Smooth muscle cell (in vitro differentiated cells): ENCODE data around the gene BTBD19. TPM values are rescaled to one million over a fixed set of nuclear protein-coding genes. Genes with fewer than 3 reads are reported as not detected.
A peak's percentile ranks its signal among the peaks of the same experiment; 100 is the strongest.
"Not testable (repeated sequence)": the region's sequence is repeated elsewhere in the genome, so short reads cannot be mapped to it uniquely, and the experiment has no call there.

Source experiments
- DNase-seq: peaks from one replicate; lab custom pipeline; 2025; ENCODE audit not compliant: unreplicated experiment; lab: John Stamatoyannopoulos, UW
- H2AFZ ChIP-seq: fragments of 200-600 bp; sonication (generic); 2 replicates; pipeline ENCODE4 v1.6.0; 2016; ENCODE audit warnings: antibody characterized with exemption, low read depth, mild to moderate bottlenecking
- H3F3A ChIP-seq: fragments of 200-600 bp; sonication (generic); 2 replicates; pipeline ENCODE4 v1.6.0; 2017; ENCODE audit warnings: antibody characterized with exemption, low read depth
- H3K27ac ChIP-seq: fragments of 200-600 bp; sonication (generic); 2 replicates; pipeline ENCODE4 v1.5.1; 2016; ENCODE audit warnings: low read depth, mild to moderate bottlenecking
- H3K27me3 ChIP-seq: fragments of 200-600 bp; sonication (generic); 2 replicates; pipeline ENCODE4 v1.6.1; 2016; ENCODE audit warnings: low read depth, mild to moderate bottlenecking
- H3K36me3 ChIP-seq: fragments of 200-600 bp; sonication (generic); 2 replicates; pipeline ENCODE4 v1.5.1; 2016; ENCODE audit warnings: low read depth
- H3K4me1 ChIP-seq: fragments of 200-600 bp; sonication (generic); 2 replicates; pipeline ENCODE4 v1.5.1; 2016; ENCODE audit warnings: low read depth
- H3K4me2 ChIP-seq: fragments of 200-600 bp; sonication (generic); 2 replicates; pipeline ENCODE4 v1.6.0; 2016; ENCODE audit warnings: mild to moderate bottlenecking
- H3K4me3 ChIP-seq: fragments of 200-600 bp; sonication (generic); 2 replicates; pipeline ENCODE4 v1.5.1; 2016; ENCODE audit warnings: mild to moderate bottlenecking
- H3K79me2 ChIP-seq: fragments of 200-600 bp; sonication (generic); 2 replicates; pipeline ENCODE4 v1.6.0; 2016; ENCODE audit warnings: low read depth, mild to moderate bottlenecking
- H3K9ac ChIP-seq: fragments of 200-600 bp; sonication (generic); 2 replicates; pipeline ENCODE4 v1.6.0; 2016; ENCODE audit warnings: low read depth
- H3K9me3 ChIP-seq: fragments of 200-600 bp; sonication (generic); replicated peaks from 2 replicates; pipeline ENCODE4 v1.5.1; 2016; ENCODE audit warnings: low read depth
- H4K20me1 ChIP-seq: fragments of 200-600 bp; sonication (generic); 2 replicates; pipeline ENCODE4 v1.6.0; 2016; ENCODE audit warnings: low read depth
- WGBS: methylation state at CpG from one replicate; pipeline ENCODE4 v1.1.7; 2016; ENCODE audit warnings: low lambda C conversion rate; 5-methylcytosine and 5-hydroxymethylcytosine counted together
- polyA plus RNA-seq: library from polyadenylated mRNA; unstranded; fragments of >200 nt; fragmentation: Nextera tagmentation; extraction: Ambion mirVana; gene quantifications from 2 replicates; pipeline ENCODE4 v1.2.1, GENCODE V29; 2016
- total RNA-seq: library from RNA; depleted of rRNA; stranded (reverse); fragments of >200 nt; gene quantifications from 2 replicates; pipeline ENCODE4 v1.2.3, GENCODE V29; 2014
- TF ChIP-seq, protein P1 (sequence below): fragments of 200-600 bp; sonication (generic); IDR thresholded peaks from 2 replicates; pipeline ENCODE4 v1.5.1; 2017; ENCODE audit warnings: borderline replicate concordance, mild to moderate bottlenecking, antibody characterized with exemption; ENCODE audit not compliant: insufficient read depth, poor library complexity, severe bottlenecking

BTBD19 gene
- total and polyA plus RNA-seq, 2 experiments from 2014 or later, result 11.0 to 11.9 TPM

DNA sequence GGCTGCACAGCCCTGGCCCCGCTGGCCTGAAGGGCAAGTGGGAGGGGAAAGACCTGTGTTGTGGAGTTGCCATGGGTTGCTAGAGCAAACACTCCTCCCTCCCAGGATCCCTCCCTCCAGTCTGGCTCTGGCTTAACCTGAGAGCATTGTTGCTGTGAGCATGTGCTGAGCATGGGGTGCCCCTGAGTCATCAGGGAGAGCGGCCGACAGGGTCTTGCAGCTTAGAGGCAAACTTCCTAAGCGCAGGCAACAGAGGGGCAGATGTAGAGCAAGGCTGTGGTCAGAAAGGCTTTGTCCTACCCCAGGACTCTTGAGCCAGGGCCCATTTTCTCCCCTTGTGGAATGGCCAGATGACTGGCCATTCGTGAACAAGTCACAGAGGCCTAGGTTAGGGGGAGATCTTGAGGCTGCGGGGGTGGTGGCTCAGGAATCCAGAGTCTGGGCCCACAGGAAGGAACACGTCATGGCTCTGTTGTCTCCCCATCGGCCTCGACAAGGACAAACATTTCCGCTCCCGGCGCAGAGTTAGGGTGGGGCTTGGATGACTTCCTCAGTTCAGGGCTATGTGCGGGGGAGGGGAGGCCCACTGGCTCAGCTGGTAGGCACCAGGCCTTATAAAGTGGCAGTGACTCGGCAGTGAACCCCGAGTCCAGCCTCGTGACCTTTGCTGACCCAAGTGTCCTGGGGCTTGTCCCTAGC, 810 bp upstream of the BTBD19 start:
- H3K4me1 ChIP-seq, result peaks cover 51% of the 10 kb centered on the region
- WGBS, result 3% methylated on average over 16 of the region's 16 CpGs
- H3K27ac ChIP-seq, result peak overlapping the region; percentile 100
- H3K9ac ChIP-seq, result peak overlapping the region; percentile 98
- H3F3A ChIP-seq, result peaks cover 37% of the 10 kb centered on the region
- no peaks in the 10 kb centered on the region for H3K36me3 ChIP-seq
- TF ChIP-seq, protein P1, sequence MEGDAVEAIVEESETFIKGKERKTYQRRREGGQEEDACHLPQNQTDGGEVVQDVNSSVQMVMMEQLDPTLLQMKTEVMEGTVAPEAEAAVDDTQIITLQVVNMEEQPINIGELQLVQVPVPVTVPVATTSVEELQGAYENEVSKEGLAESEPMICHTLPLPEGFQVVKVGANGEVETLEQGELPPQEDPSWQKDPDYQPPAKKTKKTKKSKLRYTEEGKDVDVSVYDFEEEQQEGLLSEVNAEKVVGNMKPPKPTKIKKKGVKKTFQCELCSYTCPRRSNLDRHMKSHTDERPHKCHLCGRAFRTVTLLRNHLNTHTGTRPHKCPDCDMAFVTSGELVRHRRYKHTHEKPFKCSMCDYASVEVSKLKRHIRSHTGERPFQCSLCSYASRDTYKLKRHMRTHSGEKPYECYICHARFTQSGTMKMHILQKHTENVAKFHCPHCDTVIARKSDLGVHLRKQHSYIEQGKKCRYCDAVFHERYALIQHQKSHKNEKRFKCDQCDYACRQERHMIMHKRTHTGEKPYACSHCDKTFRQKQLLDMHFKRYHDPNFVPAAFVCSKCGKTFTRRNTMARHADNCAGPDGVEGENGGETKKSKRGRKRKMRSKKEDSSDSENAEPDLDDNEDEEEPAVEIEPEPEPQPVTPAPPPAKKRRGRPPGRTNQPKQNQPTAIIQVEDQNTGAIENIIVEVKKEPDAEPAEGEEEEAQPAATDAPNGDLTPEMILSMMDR, result no peak
- no peaks in the 10 kb centered on the region for H3K9me3 ChIP-seq
- peaks cover 40% of the 10 kb centered on the region for H3K79me2 ChIP-seq
- H3K27me3 ChIP-seq, result no peaks in the 10 kb centered on the region
- DNase-seq, result peak; percentile 93
- peak overlapping the region; percentile 40 for H3K4me3 ChIP-seq
- no peak overlapping the region for H2AFZ ChIP-seq
- H4K20me1 ChIP-seq, result peaks cover 22% of the 10 kb centered on the region
- H3K4me2 ChIP-seq, result peak overlapping the region; percentile 91

DNA sequence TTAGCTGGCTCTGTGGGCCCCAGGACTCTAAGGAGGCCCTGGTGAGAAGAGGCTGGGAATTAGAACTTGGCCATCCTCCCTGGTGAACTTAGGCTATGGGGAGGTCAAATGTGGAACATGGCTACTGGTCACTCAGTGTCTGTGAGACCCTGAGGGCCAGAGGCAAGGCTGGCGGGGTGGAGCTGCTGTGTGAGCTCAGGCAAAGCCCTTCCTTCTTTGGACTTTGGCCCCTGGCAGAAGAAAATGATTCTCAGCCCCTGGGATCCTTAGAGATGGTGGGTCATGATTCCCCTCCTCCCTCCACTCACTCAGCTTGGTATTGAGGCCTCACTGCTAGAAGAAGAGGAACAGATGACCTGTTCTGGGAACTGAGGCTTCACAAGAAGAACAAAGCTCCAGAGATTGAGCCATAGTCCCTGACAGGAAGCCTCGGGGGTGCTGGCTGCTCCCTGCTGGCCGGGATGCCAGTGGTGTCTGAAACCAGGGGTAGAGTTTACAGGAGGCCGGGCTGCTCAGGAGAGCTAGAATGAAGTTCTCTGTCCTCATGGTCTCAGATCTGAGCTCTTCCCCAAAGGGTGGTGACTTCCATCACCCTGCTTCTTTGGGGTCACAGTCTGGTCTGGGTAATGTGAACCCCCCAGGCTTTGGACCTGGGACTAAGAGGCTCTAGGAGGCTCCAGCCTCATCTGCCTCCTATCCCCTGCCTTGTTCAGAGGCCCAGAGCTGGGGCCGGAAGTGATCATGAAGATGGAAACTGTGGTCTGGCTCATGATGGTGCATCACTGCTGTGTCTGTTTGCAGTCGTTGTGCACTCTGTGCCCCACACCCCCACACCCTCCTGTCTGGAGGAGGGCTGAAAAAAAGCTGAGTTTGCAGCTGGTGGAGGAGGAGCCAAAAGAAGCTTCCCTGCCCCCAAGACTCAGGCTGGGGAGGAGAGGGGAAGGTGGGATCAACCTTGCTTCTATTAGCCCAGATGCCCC, 905 bp downstream of the BTBD19 start:
- H3K27ac ChIP-seq, result peak overlapping the region; percentile 100
- TF ChIP-seq, protein P1, result no peak
- peaks cover 37% of the 10 kb centered on the region for H3F3A ChIP-seq
- peaks cover 48% of the 10 kb centered on the region for H3K4me1 ChIP-seq
- H3K9ac ChIP-seq, result peak overlapping the region; percentile 98
- peak overlapping the region; percentile 40 for H3K4me3 ChIP-seq
- peak overlapping the region; percentile 91 for H3K4me2 ChIP-seq
- no peak overlapping the region for H2AFZ ChIP-seq
- H3K36me3 ChIP-seq, result no peaks in the 10 kb centered on the region
- peaks cover 18% of the 10 kb centered on the region for H4K20me1 ChIP-seq
- WGBS, result 33% methylated on average over 6 of the region's 6 CpGs
- no peaks in the 10 kb centered on the region for H3K9me3 ChIP-seq
- no peak for DNase-seq
- H3K79me2 ChIP-seq, result peaks cover 25% of the 10 kb centered on the region
- no peaks in the 10 kb centered on the region for H3K27me3 ChIP-seq

DNA sequence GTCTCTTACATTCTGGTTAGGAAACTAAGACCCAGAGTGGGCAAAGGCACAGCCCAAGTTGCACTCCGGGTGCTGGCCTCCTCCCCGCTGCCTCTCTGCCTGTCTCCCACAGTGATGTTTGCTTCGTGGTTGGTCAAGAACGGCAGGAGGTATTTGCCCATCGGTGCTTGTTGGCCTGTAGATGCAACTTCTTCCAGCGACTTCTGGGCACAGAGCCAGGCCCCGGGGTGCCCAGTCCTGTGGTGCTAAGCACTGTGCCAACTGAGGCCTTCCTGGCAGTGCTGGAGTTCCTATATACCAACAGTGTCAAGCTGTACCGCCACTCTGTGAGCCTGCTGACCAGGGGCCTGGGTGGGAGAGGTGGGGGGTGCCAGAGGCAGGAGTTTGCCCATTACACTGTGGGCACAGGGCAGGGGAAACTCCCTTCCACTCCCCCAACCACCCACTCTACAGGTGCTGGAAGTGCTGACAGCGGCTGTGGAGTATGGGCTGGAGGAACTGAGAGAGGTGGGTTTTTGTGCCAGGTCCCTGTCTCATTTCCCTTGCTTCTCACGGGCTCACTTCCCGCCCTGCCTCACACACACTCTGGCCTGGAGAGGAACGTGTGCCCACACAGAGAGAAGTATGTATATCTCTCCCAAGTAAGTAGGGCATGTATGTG, 1.9 kb downstream of the BTBD19 start:
- Histone ChIP-seq H3K4me2 (peak overlapping the region; percentile 91), H4K20me1 (peaks cover 18% of the 10 kb centered on the region), H3K4me3 (peak overlapping the region; percentile 40), H3F3A (peaks cover 38% of the 10 kb centered on the region), H3K9me3 (no peaks in the 10 kb centered on the region), H2AFZ (no peak overlapping the region), H3K36me3 (no peaks in the 10 kb centered on the region), H3K27me3 (no peaks in the 10 kb centered on the region), H3K79me2 (peaks cover 21% of the 10 kb centered on the region), H3K9ac (peak overlapping the region; percentile 98), H3K4me1 (peaks cover 48% of the 10 kb centered on the region), H3K27ac (peak overlapping the region; percentile 100)
- WGBS, result 78% methylated on average over 12 of the region's 12 CpGs
- TF ChIP-seq, protein P1, result no peak
- DNase-seq, result no peak

DNA sequence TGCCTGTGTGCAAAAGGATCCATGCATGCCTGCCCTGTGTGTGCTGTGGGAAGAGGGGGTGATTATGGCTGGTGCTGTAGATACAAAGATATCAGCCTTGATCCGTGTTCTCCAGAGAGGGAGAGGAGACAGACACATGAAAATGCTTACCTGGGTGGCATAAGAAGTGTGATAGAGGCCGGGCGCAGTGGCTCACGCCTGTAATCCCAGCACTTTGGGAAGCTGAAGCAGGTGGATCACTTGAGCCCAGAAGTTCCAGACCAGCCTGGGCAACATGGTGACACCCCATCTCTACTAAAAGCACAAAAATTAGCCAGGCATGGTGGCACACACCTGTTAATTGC, 2.4 kb downstream of the BTBD19 start:
- Histone ChIP-seq H3K79me2 (peaks cover 21% of the 10 kb centered on the region), H3K4me1 (peaks cover 48% of the 10 kb centered on the region), H3K27ac (peak overlapping the region; percentile 100), H3K9ac (peak overlapping the region; percentile 98), H3F3A (peaks cover 40% of the 10 kb centered on the region), H3K4me2 (peak overlapping the region; percentile 91), H4K20me1 (peaks cover 18% of the 10 kb centered on the region)
- H3K27me3 ChIP-seq, H3K4me3 ChIP-seq, H3K9me3 ChIP-seq, H2AFZ ChIP-seq, H3K36me3 ChIP-seq, DNase-seq: not testable (repeated sequence)
- WGBS, result 94% methylated on average over 4 of the region's 4 CpGs
